GM21390 (cell line): ENCODE results near the gene ENOX2.
"Not testable (repeated sequence)": the region's sequence is repeated elsewhere in the genome, so short reads cannot be mapped to it uniquely, and the experiment has no call there.

ENCODE experiments used
- ATAC-seq: cut with Tn5 transposase; IDR thresholded peaks from one replicate; pipeline ENCODE4 v1.9.1; 2021; ENCODE audit not compliant: unreplicated experiment

Gene ENOX2

DNA sequence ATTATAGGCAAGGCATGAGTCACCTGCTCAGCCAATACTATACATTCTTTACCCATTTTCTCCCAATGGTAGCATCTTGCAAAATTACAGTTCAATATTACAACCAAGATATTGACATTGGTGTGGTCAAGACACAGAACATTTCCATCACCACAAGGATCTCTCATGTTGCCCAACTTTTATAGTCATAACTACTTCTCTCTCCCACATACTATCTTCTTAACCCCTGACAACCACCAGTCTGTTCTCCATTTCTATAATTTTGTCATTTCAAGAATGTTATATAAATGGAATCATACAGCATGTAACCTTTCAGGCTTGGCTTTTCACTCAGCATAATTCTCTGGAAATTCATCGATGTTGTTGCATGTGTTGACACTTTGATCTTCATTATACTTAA is 144.9 kb downstream of the ENOX2 start:
- no peak for ATAC-seq

- no peak for ATAC-seq
These were observed 146.8 kb downstream of the ENOX2 start for GRCh38 chrX:130756233-130756632.

- no peak for ATAC-seq
These were observed 148.7 kb downstream of the ENOX2 start for GRCh38 chrX:130754353-130754752.

DNA sequence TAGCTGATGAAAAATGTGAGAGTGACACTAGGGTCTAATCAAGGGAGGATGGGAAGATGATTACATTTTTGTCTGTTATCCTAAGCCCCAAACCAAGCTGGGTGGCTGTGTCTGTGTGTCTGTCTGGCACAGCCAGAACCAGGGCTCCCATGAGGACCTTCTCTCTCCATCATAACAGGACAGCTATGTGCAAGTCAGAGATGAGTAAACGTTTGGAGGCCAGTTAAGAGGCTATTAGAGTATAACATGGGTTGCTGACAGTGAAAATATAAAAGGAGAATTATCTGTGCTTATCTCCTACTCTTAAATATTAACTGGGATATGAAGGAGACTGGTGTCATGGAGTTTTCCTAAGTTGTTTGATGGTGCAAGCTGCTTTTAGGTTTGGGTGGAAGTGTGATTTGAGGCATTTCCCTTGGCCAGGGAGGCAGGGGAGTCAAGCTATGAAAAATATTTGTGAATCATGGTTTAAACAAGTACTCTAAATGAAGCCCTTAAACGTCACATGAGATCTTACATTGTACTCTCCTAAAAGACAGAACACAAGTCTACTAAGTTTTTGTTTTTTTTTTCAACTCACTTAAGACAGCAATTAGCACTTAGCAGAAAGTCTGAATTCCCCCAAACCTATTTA is 156.2 kb downstream of the ENOX2 start:
- ATAC-seq, result no peak

GRCh38 chrX:130746077-130746476 is 156.9 kb downstream of the ENOX2 start:
- no peak for ATAC-seq

GRCh38 chrX:130741584-130741983 is 161.4 kb downstream of the ENOX2 start:
- ATAC-seq, result no peak

DNA sequence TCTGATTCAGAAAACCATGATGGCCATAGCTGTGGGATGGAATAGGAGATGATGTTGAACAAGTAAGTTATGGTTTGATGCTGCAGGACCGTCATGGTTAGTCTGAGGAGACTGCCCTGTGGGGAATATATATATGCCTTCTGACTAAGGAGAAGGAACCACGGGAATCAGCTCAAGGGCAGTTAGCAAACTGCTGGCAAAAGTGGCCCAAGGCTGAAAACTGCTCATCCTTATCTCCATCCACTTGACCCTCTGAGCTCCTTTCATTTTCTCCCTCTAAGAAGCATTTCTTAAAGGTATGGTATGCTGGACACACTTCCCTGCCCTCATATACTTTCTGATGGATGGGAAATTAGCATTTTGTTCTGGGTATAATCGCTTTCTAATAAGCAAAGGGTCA is 161.9 kb downstream of the ENOX2 start:
- no peak for ATAC-seq

- ATAC-seq, result no peak
These were observed 164.3 kb downstream of the ENOX2 start for GRCh38 chrX:130738638-130739195.

- no peak for ATAC-seq
These were observed 168.3 kb downstream of the ENOX2 start for GRCh38 chrX:130734713-130735112.

GRCh38 chrX:130728208-130728607 is 174.8 kb downstream of the ENOX2 start:
- ATAC-seq, result no peak

DNA sequence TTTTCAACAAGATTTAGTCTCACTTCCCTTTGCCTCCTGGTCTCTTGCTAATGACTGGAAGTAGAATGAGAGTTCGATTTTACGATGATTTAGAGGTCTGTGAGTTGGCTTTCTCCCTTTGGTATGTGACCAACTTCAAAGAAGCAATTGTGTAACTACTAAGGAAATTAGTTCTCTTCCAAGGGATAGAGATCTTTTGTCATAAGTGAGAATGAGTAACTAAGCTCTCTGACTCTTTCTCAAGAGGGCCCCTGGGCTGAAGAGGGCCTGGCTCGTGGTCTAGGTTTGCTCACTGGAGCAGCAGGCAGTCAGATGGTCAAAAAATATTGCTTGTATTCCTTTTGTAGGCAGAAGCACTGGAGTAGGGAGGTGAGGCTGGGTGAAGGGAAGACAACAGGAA is 176.3 kb downstream of the ENOX2 start:
- no peak for ATAC-seq

GRCh38 chrX:130725519-130725918 is 177.5 kb downstream of the ENOX2 start:
- ATAC-seq, result no peak

DNA sequence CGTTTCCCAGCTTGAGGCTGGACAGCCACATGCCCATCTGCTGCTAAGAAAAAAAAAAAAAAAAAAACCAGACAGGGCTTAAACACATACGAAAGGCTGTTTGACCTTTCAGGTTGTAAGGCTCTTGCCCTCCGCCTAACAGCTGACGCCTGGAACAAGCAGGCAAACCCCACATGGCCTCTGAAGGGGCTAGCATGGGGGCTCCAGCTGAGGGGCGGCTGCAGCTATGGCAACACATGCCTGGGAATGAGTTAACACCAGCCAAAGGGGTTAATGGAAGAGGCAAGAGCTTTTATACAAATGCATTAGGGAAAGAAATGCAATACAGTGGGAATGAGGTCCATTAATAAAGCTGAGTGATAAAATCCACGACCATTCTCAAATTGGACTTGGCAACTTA is 183.6 kb downstream of the ENOX2 start:
- no peak for ATAC-seq

DNA sequence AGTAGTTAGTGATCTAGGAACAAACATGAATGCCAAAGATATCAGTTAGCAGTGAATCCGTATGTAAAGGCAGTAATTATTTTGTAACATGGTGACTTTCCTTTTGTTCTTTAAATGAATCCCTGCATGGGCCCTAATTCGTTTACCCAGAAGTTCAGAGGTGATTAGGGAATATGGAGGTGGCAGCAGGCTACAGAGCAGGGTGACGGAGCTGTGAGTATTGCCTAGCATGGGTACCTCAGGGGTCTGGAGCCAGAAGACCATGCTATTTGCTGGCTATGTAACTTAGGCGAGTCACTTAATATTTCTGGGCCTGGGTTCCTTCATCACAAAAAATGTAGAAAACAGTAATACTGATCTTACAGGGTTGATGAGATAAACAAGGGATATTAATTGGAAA is 184.9 kb downstream of the ENOX2 start:
- ATAC-seq, result no peak

- no peak for ATAC-seq
These were observed 186.1 kb downstream of the ENOX2 start for GRCh38 chrX:130716781-130717413.

- ATAC-seq, result no peak
These were observed 186.7 kb downstream of the ENOX2 start for GRCh38 chrX:130716346-130716745.

DNA sequence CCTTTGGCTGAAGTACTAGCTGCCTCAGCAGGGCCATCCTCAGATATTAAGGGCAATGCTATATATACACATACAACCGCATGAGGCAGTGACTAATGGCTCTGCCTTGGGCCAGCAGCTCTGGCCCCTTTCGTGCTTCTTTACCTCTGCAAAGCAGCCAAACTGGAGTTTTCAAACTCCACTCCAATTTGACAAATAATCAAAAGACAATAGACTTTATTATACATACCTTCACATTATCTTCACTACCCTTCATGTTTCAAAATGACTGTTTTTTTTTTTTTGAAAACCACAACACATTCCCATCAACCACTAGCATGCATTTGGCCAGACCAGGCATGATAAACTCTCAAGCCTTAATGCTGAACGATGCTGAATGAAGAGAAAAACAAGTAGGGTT is 187.7 kb downstream of the ENOX2 start:
- no peak for ATAC-seq

DNA sequence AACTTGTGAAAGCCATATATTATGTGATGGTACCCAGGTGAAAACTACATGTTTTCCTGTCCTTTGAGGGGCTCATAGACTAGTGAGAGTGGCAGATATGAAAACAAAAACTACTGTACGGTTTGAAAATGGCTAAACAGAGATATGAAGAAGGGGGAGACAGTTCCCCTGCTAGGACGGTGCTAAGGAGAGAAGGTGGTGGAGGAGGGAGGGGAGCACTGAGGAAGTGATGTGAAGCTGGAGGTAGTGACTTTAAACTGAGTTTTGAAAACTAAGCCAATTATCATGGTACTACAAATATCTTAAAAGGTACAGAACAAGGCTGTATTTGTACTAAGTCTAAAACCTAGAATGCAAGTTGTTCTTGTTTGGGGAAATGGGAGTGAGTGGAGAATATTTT is 188.3 kb downstream of the ENOX2 start:
- ATAC-seq, result no peak

- ATAC-seq, result no peak
These were observed 188.9 kb downstream of the ENOX2 start for GRCh38 chrX:130714135-130714534.

- not testable (repeated sequence) for ATAC-seq
These were observed 193.8 kb downstream of the ENOX2 start for GRCh38 chrX:130709178-130709577.

DNA sequence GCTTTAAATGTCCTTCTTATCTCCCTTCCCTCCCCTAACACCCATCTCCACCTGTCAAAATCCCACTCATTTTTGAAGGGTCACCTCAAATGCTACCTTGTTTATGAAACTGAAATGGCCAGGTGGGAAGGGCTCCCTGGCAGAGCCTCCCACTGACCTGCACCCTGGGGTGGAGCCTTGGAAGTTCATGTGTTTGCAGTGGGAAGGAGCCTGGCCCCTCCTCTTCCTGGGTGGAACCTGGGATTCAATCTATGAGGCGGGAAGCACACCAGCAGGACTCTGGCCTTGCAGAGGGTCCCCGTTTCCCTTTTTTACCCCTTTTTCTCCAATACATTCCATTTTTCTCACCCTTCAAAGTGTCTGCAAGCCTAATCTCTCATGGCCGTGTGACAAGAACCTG is 197.4 kb downstream of the ENOX2 start:
- no peak for ATAC-seq
